WTC11 (cell line): ENCODE measurements around the gene CLSTN2. TPM values are rescaled to one million over a fixed set of nuclear protein-coding genes. Genes with fewer than 3 reads are reported as not detected.

ENCODE experiments used
- ATAC-seq: fragments of 200-7000 bp; cut with Tn5 transposase; 2 replicates; pipeline ENCODE4 v1.10.0; 2021; ENCODE audit warnings: mild to moderate bottlenecking, moderate library complexity
- CTCF ChIA-PET: fragments of 300-600 bp; sonication (Branson Sonifier 250); formaldehyde crosslinking; loops from one replicate; lab custom pipeline; 2021; ENCODE audit warnings: antibody characterized with exemption; lab: Charles Lee
- POLR2A ChIA-PET: fragments of 350-600 bp; sonication (Branson Sonifier 250); formaldehyde crosslinking; loops from one replicate; lab custom pipeline; 2021; ENCODE audit warnings: antibody characterized with exemption; lab: Charles Lee
- DNase-seq: peaks from one replicate; pipeline ENCODE4 v3.0.0; 2021; ENCODE audit warnings: low spot score
- H3K27ac Mint-ChIP-seq: 2 replicates; pipeline ENCODE4 v1.8.0; 2021; ENCODE audit warnings: mixed read lengths
- H3K27me3 Mint-ChIP-seq: 2 replicates; pipeline ENCODE4 v1.8.0; 2021; ENCODE audit warnings: low read depth, mild to moderate bottlenecking, moderate library complexity, mixed read lengths
- H3K36me3 Mint-ChIP-seq: 2 replicates; pipeline ENCODE4 v1.8.0; 2021; ENCODE audit warnings: mixed read lengths
- H3K4me1 Mint-ChIP-seq: 2 replicates; pipeline ENCODE4 v1.8.0; 2022; ENCODE audit warnings: mixed read lengths
- H3K4me3 Mint-ChIP-seq: 2 replicates; pipeline ENCODE4 v1.8.0; 2021; ENCODE audit warnings: mild to moderate bottlenecking, moderate library complexity, mixed read lengths
- H3K9me3 Mint-ChIP-seq: 2 replicates; pipeline ENCODE4 v1.8.0; 2021; ENCODE audit warnings: mixed read lengths
- ELF4 ChIP-seq: sonication (generic); formaldehyde crosslinking; IDR thresholded peaks from 2 replicates; pipeline ENCODE4 v1.8.1; 2022; ENCODE audit warnings: low read depth, mild to moderate bottlenecking, moderate library complexity, missing genetic modification reagents
- FOXK1 ChIP-seq: sonication (generic); formaldehyde crosslinking; IDR thresholded peaks from 2 replicates; pipeline ENCODE4 v1.8.0; 2022; ENCODE audit warnings: mild to moderate bottlenecking, moderate library complexity, missing genetic modification reagents
- IRF2 ChIP-seq: sonication (generic); formaldehyde crosslinking; IDR thresholded peaks from 2 replicates; pipeline ENCODE4 v1.8.0; 2022; ENCODE audit warnings: low read depth, missing genetic modification reagents, borderline replicate concordance
- TEAD1 ChIP-seq: sonication (generic); formaldehyde crosslinking; IDR thresholded peaks from 2 replicates; pipeline ENCODE4 v1.8.0; 2022; ENCODE audit warnings: mild to moderate bottlenecking, missing genetic modification reagents
- ZBTB21 ChIP-seq: sonication (generic); formaldehyde crosslinking; IDR thresholded peaks from 2 replicates; pipeline ENCODE4 v1.8.1; 2023; ENCODE audit warnings: mild to moderate bottlenecking, missing genetic modification reagents, borderline replicate concordance
- ZNF121 ChIP-seq: sonication (generic); formaldehyde crosslinking; IDR thresholded peaks from 2 replicates; pipeline ENCODE4 v1.8.0; 2023; ENCODE audit warnings: missing genetic modification reagents
- ZNF138 ChIP-seq: sonication (generic); formaldehyde crosslinking; conservative IDR thresholded peaks from 2 replicates; pipeline ENCODE4 v1.8.1; 2022; ENCODE audit warnings: mild to moderate bottlenecking, moderate library complexity, missing genetic modification reagents
- ZNF263 ChIP-seq: sonication (generic); formaldehyde crosslinking; IDR thresholded peaks from 2 replicates; pipeline ENCODE4 v1.8.1; 2022; ENCODE audit warnings: low read depth, mild to moderate bottlenecking, moderate library complexity, missing genetic modification reagents
- ZNF396 ChIP-seq: fragments of 250-450 bp; sonication (Bioruptor Pico); IDR thresholded peaks from 2 replicates; pipeline ENCODE4 v1.8.0; 2021; ENCODE audit warnings: mild to moderate bottlenecking, moderate library complexity, borderline replicate concordance
- ZNF423 ChIP-seq: fragments of 250-450 bp; sonication (Bioruptor Pico); IDR thresholded peaks from 2 replicates; pipeline ENCODE4 v2.1.2; 2022; ENCODE audit warnings: mild to moderate bottlenecking, moderate library complexity
- total RNA-seq: library from RNA; stranded (reverse); gene quantifications from 3 replicates; pipeline ENCODE4 v1.2.3, GENCODE V29; 2021
- TF ChIP-seq, protein P1 (sequence below): fragments of 200-600 bp; IDR thresholded peaks from 2 replicates; pipeline ENCODE4 v1.8.0; 2022; ENCODE audit warnings: antibody characterized with exemption
- TF ChIP-seq, protein P2 (sequence below): sonication (generic); formaldehyde crosslinking; IDR thresholded peaks from 2 replicates; pipeline ENCODE4 v1.8.0; 2022; ENCODE audit warnings: mild to moderate bottlenecking, missing genetic modification reagents
- TF ChIP-seq, protein P3 (sequence below): sonication (generic); formaldehyde crosslinking; IDR thresholded peaks from 2 replicates; pipeline ENCODE4 v1.8.1; 2022; ENCODE audit warnings: mild to moderate bottlenecking, missing genetic modification reagents, moderate library complexity, borderline replicate concordance
- TF ChIP-seq, protein P4 (sequence below): sonication (generic); formaldehyde crosslinking; IDR thresholded peaks from 2 replicates; pipeline ENCODE4 v1.8.0; 2023; ENCODE audit warnings: missing genetic modification reagents, mild to moderate bottlenecking, borderline replicate concordance
- TF ChIP-seq, protein P5 (sequence below): sonication (generic); formaldehyde crosslinking; IDR thresholded peaks from 2 replicates; pipeline ENCODE4 v1.8.0; 2022; ENCODE audit warnings: mild to moderate bottlenecking, missing genetic modification reagents
- TF ChIP-seq, protein P6 (sequence below): sonication (generic); formaldehyde crosslinking; IDR thresholded peaks from 2 replicates; pipeline ENCODE4 v1.8.0; 2023; ENCODE audit warnings: missing genetic modification reagents
- TF ChIP-seq, protein P7 (sequence below): sonication (generic); formaldehyde crosslinking; IDR thresholded peaks from 2 replicates; pipeline ENCODE4 v1.8.0; 2022; ENCODE audit warnings: mild to moderate bottlenecking, missing genetic modification reagents

Gene CLSTN2
- total RNA-seq, 1 experiment from 2014 or later = 0.35 TPM

DNA sequence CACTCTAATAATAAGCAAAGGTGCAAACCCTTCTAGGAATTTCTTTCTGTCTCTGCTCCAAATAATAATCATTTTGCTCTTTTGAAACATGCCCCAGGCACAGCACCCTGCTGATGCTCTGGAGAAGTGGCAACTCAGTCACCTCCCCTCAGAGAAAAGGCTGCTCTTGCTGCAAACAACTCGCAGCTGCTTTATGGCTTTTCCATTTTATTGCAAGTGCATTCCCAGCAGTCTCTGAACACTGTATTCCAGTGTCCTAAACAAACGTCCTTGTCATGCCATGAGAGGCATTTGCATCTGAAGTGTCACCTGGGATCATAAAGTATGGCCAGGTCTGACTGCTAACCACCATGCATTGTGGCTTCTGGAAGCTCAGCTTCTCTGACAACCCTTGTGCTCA is 384.8 kb downstream of the CLSTN2 start:
- ChIA-PET POLR2A (no interaction called here), CTCF (no interaction called here)
- Mint-ChIP-seq H3K27me3 (no peaks in the 10 kb centered on the region), H3K27ac (no peak overlapping the region), H3K4me1 (peaks cover 17% of the 10 kb centered on the region), H3K4me3 (no peak overlapping the region), H3K9me3 (no peaks in the 10 kb centered on the region), H3K36me3 (no peaks in the 10 kb centered on the region)
- ATAC-seq (no peak), DNase-seq (no peak)
- TF ChIP-seq ZNF396 (CRISPR knock-in tag) = no peak
- no peak for TF ChIP-seq ZNF263 (CRISPR knock-in tag)
- TF ChIP-seq ZNF138 (CRISPR knock-in tag) = no peak
- TF ChIP-seq, protein P1, sequence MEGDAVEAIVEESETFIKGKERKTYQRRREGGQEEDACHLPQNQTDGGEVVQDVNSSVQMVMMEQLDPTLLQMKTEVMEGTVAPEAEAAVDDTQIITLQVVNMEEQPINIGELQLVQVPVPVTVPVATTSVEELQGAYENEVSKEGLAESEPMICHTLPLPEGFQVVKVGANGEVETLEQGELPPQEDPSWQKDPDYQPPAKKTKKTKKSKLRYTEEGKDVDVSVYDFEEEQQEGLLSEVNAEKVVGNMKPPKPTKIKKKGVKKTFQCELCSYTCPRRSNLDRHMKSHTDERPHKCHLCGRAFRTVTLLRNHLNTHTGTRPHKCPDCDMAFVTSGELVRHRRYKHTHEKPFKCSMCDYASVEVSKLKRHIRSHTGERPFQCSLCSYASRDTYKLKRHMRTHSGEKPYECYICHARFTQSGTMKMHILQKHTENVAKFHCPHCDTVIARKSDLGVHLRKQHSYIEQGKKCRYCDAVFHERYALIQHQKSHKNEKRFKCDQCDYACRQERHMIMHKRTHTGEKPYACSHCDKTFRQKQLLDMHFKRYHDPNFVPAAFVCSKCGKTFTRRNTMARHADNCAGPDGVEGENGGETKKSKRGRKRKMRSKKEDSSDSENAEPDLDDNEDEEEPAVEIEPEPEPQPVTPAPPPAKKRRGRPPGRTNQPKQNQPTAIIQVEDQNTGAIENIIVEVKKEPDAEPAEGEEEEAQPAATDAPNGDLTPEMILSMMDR = no peak
- TF ChIP-seq, protein P2, sequence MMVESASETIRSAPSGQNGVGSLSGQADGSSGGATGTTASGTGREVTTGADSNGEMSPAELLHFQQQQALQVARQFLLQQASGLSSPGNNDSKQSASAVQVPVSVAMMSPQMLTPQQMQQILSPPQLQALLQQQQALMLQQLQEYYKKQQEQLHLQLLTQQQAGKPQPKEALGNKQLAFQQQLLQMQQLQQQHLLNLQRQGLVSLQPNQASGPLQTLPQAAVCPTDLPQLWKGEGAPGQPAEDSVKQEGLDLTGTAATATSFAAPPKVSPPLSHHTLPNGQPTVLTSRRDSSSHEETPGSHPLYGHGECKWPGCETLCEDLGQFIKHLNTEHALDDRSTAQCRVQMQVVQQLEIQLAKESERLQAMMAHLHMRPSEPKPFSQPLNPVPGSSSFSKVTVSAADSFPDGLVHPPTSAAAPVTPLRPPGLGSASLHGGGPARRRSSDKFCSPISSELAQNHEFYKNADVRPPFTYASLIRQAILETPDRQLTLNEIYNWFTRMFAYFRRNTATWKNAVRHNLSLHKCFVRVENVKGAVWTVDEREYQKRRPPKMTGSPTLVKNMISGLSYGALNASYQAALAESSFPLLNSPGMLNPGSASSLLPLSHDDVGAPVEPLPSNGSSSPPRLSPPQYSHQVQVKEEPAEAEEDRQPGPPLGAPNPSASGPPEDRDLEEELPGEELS (CRISPR knock-in tag) = no peak
- no peak for TF ChIP-seq ZNF423 (CRISPR knock-in tag)
- TF ChIP-seq, protein P3, sequence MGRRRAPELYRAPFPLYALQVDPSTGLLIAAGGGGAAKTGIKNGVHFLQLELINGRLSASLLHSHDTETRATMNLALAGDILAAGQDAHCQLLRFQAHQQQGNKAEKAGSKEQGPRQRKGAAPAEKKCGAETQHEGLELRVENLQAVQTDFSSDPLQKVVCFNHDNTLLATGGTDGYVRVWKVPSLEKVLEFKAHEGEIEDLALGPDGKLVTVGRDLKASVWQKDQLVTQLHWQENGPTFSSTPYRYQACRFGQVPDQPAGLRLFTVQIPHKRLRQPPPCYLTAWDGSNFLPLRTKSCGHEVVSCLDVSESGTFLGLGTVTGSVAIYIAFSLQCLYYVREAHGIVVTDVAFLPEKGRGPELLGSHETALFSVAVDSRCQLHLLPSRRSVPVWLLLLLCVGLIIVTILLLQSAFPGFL (CRISPR knock-in tag) = no peak

DNA sequence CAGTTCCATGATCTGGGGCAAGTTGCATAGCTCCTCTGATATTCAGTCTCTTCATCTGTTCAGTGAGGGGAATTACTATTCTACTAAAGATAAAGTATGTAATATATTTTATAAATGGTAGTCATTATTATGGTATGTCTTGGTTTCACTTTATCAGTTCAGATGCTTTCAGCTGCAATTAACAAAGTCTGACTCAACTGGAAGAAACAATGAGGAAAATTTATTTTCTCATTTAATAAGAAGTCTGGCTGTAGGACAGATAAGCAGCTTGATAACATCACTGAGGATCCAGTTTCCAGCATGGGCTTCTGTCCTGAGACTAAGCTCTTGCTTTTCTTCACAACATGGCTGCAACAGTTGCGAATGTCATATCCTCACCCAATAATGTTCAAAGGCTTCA is 388.6 kb downstream of the CLSTN2 start:
- no peak for DNase-seq

DNA sequence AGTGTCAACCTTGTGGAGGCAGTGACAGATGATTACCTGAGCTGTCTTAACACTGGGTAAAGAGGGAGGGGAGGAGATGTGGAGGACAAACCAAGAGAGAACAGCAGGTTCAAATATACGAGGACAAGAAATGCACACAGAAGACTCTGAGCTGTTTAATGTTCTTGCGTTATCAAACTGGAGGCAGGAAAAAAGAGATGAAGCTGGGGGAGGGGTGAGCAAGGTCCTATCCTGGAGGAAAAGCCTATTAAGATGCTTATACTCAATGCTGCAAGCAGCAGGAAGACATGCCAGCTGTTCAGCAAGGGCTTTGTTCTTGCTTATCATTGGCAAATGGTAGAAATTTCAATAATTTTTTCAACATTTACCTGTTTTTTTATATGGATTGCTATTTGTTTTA is 397.1 kb downstream of the CLSTN2 start:
- DNase-seq = no peak
- Mint-ChIP-seq H3K9me3 (peaks cover 5% of the 10 kb centered on the region), H3K36me3 (no peaks in the 10 kb centered on the region), H3K27me3 (peaks cover 6% of the 10 kb centered on the region; the same call in 1 of the 2 replicates), H3K4me3 (no peak overlapping the region), H3K4me1 (peaks cover 16% of the 10 kb centered on the region), H3K27ac (no peak overlapping the region)
- ChIA-PET CTCF (no interaction called here), POLR2A (no interaction called here)
- ATAC-seq = peak; percentile 32; the same call in 1 of the 2 replicates
- TF ChIP-seq IRF2 (CRISPR knock-in tag) = no peak
- no peak for TF ChIP-seq ZNF121 (CRISPR knock-in tag)
- TF ChIP-seq TEAD1 (CRISPR knock-in tag) = no peak
- TF ChIP-seq, protein P4, sequence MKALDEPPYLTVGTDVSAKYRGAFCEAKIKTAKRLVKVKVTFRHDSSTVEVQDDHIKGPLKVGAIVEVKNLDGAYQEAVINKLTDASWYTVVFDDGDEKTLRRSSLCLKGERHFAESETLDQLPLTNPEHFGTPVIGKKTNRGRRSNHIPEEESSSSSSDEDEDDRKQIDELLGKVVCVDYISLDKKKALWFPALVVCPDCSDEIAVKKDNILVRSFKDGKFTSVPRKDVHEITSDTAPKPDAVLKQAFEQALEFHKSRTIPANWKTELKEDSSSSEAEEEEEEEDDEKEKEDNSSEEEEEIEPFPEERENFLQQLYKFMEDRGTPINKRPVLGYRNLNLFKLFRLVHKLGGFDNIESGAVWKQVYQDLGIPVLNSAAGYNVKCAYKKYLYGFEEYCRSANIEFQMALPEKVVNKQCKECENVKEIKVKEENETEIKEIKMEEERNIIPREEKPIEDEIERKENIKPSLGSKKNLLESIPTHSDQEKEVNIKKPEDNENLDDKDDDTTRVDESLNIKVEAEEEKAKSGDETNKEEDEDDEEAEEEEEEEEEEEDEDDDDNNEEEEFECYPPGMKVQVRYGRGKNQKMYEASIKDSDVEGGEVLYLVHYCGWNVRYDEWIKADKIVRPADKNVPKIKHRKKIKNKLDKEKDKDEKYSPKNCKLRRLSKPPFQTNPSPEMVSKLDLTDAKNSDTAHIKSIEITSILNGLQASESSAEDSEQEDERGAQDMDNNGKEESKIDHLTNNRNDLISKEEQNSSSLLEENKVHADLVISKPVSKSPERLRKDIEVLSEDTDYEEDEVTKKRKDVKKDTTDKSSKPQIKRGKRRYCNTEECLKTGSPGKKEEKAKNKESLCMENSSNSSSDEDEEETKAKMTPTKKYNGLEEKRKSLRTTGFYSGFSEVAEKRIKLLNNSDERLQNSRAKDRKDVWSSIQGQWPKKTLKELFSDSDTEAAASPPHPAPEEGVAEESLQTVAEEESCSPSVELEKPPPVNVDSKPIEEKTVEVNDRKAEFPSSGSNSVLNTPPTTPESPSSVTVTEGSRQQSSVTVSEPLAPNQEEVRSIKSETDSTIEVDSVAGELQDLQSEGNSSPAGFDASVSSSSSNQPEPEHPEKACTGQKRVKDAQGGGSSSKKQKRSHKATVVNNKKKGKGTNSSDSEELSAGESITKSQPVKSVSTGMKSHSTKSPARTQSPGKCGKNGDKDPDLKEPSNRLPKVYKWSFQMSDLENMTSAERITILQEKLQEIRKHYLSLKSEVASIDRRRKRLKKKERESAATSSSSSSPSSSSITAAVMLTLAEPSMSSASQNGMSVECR (CRISPR knock-in tag) = no peak
- no peak for TF ChIP-seq ZBTB21
- no peak for TF ChIP-seq ELF4 (CRISPR knock-in tag)

More for the DNA sequence above, 388.6 kb downstream of the CLSTN2 start:
- no peak overlapping the region for H3K27ac Mint-ChIP-seq
- TF ChIP-seq, protein P3 (CRISPR knock-in tag) = no peak
- no peak for TF ChIP-seq FOXK1 (CRISPR knock-in tag)
- TF ChIP-seq, protein P5, sequence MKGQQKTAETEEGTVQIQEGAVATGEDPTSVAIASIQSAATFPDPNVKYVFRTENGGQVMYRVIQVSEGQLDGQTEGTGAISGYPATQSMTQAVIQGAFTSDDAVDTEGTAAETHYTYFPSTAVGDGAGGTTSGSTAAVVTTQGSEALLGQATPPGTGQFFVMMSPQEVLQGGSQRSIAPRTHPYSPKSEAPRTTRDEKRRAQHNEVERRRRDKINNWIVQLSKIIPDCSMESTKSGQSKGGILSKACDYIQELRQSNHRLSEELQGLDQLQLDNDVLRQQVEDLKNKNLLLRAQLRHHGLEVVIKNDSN (CRISPR knock-in tag) = no peak
- TF ChIP-seq, protein P6, sequence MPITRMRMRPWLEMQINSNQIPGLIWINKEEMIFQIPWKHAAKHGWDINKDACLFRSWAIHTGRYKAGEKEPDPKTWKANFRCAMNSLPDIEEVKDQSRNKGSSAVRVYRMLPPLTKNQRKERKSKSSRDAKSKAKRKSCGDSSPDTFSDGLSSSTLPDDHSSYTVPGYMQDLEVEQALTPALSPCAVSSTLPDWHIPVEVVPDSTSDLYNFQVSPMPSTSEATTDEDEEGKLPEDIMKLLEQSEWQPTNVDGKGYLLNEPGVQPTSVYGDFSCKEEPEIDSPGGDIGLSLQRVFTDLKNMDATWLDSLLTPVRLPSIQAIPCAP = no peak
- TF ChIP-seq, protein P7, sequence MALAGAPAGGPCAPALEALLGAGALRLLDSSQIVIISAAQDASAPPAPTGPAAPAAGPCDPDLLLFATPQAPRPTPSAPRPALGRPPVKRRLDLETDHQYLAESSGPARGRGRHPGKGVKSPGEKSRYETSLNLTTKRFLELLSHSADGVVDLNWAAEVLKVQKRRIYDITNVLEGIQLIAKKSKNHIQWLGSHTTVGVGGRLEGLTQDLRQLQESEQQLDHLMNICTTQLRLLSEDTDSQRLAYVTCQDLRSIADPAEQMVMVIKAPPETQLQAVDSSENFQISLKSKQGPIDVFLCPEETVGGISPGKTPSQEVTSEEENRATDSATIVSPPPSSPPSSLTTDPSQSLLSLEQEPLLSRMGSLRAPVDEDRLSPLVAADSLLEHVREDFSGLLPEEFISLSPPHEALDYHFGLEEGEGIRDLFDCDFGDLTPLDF (CRISPR knock-in tag) = no peak
- POLR2A ChIA-PET = no interaction called here
- H3K4me1 Mint-ChIP-seq = peaks cover 9% of the 10 kb centered on the region
- no peak for ATAC-seq
- CTCF ChIA-PET = no interaction called here
- H3K27me3 Mint-ChIP-seq = no peaks in the 10 kb centered on the region
- no peaks in the 10 kb centered on the region for H3K9me3 Mint-ChIP-seq
- no peaks in the 10 kb centered on the region for H3K36me3 Mint-ChIP-seq
- no peak overlapping the region for H3K4me3 Mint-ChIP-seq
